ENCODE measurements around the gene FOXE1. TPM values are rescaled to one million over a fixed set of nuclear protein-coding genes. Genes with fewer than 3 reads are reported as not detected.
A peak's percentile ranks its signal among the peaks of the same experiment; 100 is the strongest.

The FOXE1 gene
- total and polyA plus RNA-seq, 10 of the 15 experiments (the other 5 are each of a cell fraction or from before 2014, with no cell fraction given) = not detected

GRCh38 chr9:97900103-97900737 is 47.2 kb downstream of the FOXE1 start (continued):
- TF ChIP-seq, protein P1, sequence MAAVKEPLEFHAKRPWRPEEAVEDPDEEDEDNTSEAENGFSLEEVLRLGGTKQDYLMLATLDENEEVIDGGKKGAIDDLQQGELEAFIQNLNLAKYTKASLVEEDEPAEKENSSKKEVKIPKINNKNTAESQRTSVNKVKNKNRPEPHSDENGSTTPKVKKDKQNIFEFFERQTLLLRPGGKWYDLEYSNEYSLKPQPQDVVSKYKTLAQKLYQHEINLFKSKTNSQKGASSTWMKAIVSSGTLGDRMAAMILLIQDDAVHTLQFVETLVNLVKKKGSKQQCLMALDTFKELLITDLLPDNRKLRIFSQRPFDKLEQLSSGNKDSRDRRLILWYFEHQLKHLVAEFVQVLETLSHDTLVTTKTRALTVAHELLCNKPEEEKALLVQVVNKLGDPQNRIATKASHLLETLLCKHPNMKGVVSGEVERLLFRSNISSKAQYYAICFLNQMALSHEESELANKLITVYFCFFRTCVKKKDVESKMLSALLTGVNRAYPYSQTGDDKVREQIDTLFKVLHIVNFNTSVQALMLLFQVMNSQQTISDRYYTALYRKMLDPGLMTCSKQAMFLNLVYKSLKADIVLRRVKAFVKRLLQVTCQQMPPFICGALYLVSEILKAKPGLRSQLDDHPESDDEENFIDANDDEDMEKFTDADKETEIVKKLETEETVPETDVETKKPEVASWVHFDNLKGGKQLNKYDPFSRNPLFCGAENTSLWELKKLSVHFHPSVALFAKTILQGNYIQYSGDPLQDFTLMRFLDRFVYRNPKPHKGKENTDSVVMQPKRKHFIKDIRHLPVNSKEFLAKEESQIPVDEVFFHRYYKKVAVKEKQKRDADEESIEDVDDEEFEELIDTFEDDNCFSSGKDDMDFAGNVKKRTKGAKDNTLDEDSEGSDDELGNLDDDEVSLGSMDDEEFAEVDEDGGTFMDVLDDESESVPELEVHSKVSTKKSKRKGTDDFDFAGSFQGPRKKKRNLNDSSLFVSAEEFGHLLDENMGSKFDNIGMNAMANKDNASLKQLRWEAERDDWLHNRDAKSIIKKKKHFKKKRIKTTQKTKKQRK (IDR thresholded peaks at IDR 0.05; ENCODE audit: low read depth, low read length) = no peak
- TF ChIP-seq RELA (IDR thresholded peaks at IDR 0.05; ENCODE audit: borderline replicate concordance, partially characterized antibody) = no peak

- in situ Hi-C loops (cut with MboI) = loop anchor here (5.0 kb wide), 1 partner anchor 194 kb away; no protein-coding TSS in a partner anchor
- no peaks in the 10 kb centered on the region for H4K20me1 ChIP-seq (ENCODE audit: control insufficient read depth, insufficient read depth)
- FAIRE-seq (peak; percentile 27), ATAC-seq (peak; percentile 61), DNase-seq (ENCODE audit: low read depth, low spot score) (no peak)
- ChIA-PET SMC1A (ENCODE audit: uncharacterized antibody, unreplicated experiment) (interaction anchor here (0.8 to 3.8 kb wide), 13 partner anchors 10 to 1044 kb away, joined by 3 to 32 read pairs (median 4); partner anchors contain the start of gene TRMO), POLR2A (interaction anchor here (1.3 kb wide), 1 partner anchor 196 kb away, joined by 3 read pairs; no protein-coding TSS in a partner anchor), CTCF (interaction anchor here (0.5 to 6.9 kb wide), 37 partner anchors 9 to 857 kb away, joined by 3 to 95 read pairs (median 4); partner anchors contain the start of gene TRMO), RAD21 (ENCODE audit: unreplicated experiment) (interaction anchor here (1.0 to 2.7 kb wide), 3 partner anchors 11 to 196 kb away, joined by 3 to 11 read pairs (median 5); no protein-coding TSS in a partner anchor)
- H3K27me3 ChIP-seq (replicated peaks in 1 of 2; ENCODE audit: control insufficient read depth in 2 of 2, insufficient read depth in 2 of 2, low read length in 1 of 2) = no peaks in the 10 kb centered on the region
- no TSS peak for BruUV-seq (replicated peaks)
- H3K27ac ChIP-seq (ENCODE audit: control insufficient read depth, insufficient read depth) = no peak overlapping the region
- no peak overlapping the region for H3K4me3 ChIP-seq
- no peak overlapping the region for H2AFZ ChIP-seq (ENCODE audit: control insufficient read depth, low read depth, low read length)
- no peaks in the 10 kb centered on the region for H3K9me3 ChIP-seq (replicated peaks; ENCODE audit: control insufficient read depth, insufficient read depth, low read length)
- WGBS (ENCODE audit: insufficient coverage, insufficient replicate concordance, low lambda C conversion rate, missing lambda C conversion rate) = 31% methylated on average over 5 of the region's 5 CpGs
- intact Hi-C loops (cut with micrococcal nuclease; ENCODE audit: unreplicated experiment) = loop anchor here (1.0 kb wide), 1 partner anchor 191 kb away; no protein-coding TSS in a partner anchor
- TF ChIP-seq RAD21 (IDR thresholded peaks at IDR 0.05; ENCODE audit: insufficient read depth, low read depth, low read length) = peak; percentile 76
- no peak for TF ChIP-seq BRCA1 (IDR thresholded peaks at IDR 0.05; ENCODE audit: low read depth, low read length)
- TF ChIP-seq CBFB (IDR thresholded peaks at IDR 0.05; ENCODE audit: low read depth) = no peak
- TF ChIP-seq MEF2B (IDR thresholded peaks at IDR 0.05; ENCODE audit: partially characterized antibody, poor library complexity, severe bottlenecking) = no peak
- peak; percentile 9 for TF ChIP-seq SIX5 (IDR thresholded peaks at IDR 0.05; ENCODE audit: low read depth, low read length, severe bottlenecking)
- TF ChIP-seq SMC3 (IDR thresholded peaks at IDR 0.05; ENCODE audit: borderline replicate concordance, low read length) = peak; percentile 55
- peak; percentile 76 to 79 (median 78) for TF ChIP-seq CTCF (IDR thresholded peaks at IDR 0.05 in 2 of 3, conservative IDR thresholded peaks at IDR 0.05 in 1 of 3; ENCODE audit: control insufficient read depth in 2 of 3, extremely low read depth in 1 of 3, insufficient read depth in 1 of 3, low read depth in 3 of 3, low read length in 3 of 3)
- TF ChIP-seq MYC (IDR thresholded peaks at IDR 0.05; ENCODE audit: insufficient read depth, insufficient read length, insufficient replicate concordance, low read length, severe bottlenecking) = no peak
- H3K9ac ChIP-seq (ENCODE audit: control insufficient read depth, insufficient read depth, low read length) = no peak overlapping the region
- H3K4me1 ChIP-seq (ENCODE audit: control insufficient read depth, insufficient read depth, low read length) = peaks cover 5% of the 10 kb centered on the region; the same call in 1 of the 2 replicates
- no peak overlapping the region for H3K4me2 ChIP-seq (ENCODE audit: control insufficient read depth, insufficient read depth)
- no peaks in the 10 kb centered on the region for H3K79me2 ChIP-seq (ENCODE audit: control insufficient read depth, insufficient read depth, low read length)
- H3K36me3 ChIP-seq (ENCODE audit: control insufficient read depth in 2 of 2, insufficient read depth in 2 of 2, low read length in 1 of 2) = peaks cover 0 to 2% of the 10 kb centered on the region in 2 experiments; a peak in 2 of 4 replicates
These were observed 47.9 kb downstream of the FOXE1 start for GRCh38 chr9:97900738-97901565.
